ENCODE measurements around the gene PTPN14.

- TF ChIP-seq POLR2A (IDR thresholded peaks at IDR 0.05; ENCODE audit: low read length): no peak
- no peak for TF ChIP-seq GATA1 (IDR thresholded peaks at IDR 0.05; ENCODE audit: low read depth, low read length)
Measured at GRCh38 chr1:214541206-214541605, 10.2 kb downstream of the PTPN14 start.
